K562 (cell line): Measurements from ENCODE around the gene RBM4B. TPM values are rescaled to one million over a fixed set of nuclear protein-coding genes. Genes with fewer than 3 reads are reported as not detected.

ENCODE experiments used
- CCNT2 ChIP-seq: IDR thresholded peaks from 2 replicates; pipeline ENCODE4 v1.6.1; 2011; ENCODE audit warnings: borderline replicate concordance, low read depth, mild to moderate bottlenecking, moderate library complexity, mixed read lengths, low read length; ENCODE audit not compliant: insufficient read length; ENCODE audit errors: extremely low read depth
- CHD2 ChIP-seq: IDR thresholded peaks from 2 replicates; pipeline ENCODE4 v1.6.1; 2011; ENCODE audit warnings: low read depth, low read length
- DPF2 ChIP-seq: fragments of 450-650 bp; IDR thresholded peaks from 2 replicates; pipeline ENCODE4 v1.6.1; 2016
- GTF2E2 ChIP-seq: fragments of 200-800 bp; sonication (Bioruptor generic); IDR thresholded peaks from 2 replicates; pipeline ENCODE4 v1.6.1; 2016; ENCODE audit warnings: missing genetic modification characterization, missing compliant biosample characterization
- JUND ChIP-seq, 2 experiments: IDR thresholded peaks; 2 replicates in 1 of 2; 3 replicates in 1 of 2; pipeline ENCODE4 v1.6.1; 2011; ENCODE audit warnings: borderline replicate concordance in 2 of 2, low read depth in 2 of 2, low read length in 2 of 2, improper control_type of control experiment in 1 of 2, missing biosample characterization in 1 of 2, missing genetic modification characterization in 1 of 2, missing genetic modification reagents in 1 of 2
- KDM2B ChIP-seq: fragments of 250-450 bp; sonication (Bioruptor Pico); IDR thresholded peaks from 2 replicates; pipeline ENCODE4 v1.8.0; 2021; ENCODE audit warnings: mild to moderate bottlenecking, moderate library complexity
- NFRKB ChIP-seq: fragments of 450-650 bp; IDR thresholded peaks from 2 replicates; pipeline ENCODE4 v1.6.1; 2016; ENCODE audit warnings: low read depth
- NRF1 ChIP-seq, 2 experiments: fragments of 450-650 bp; IDR thresholded peaks in 1 of 2; conservative IDR thresholded peaks in 1 of 2; 2 replicates each; pipeline ENCODE4 v1.6.1; 2014; ENCODE audit warnings: mild to moderate bottlenecking in 2 of 2
- RAD21 ChIP-seq, 2 experiments: fragments of 250-450 bp in 1 of 2; fragments of 450-650 bp in 1 of 2; sonication (Bioruptor Pico) in 1 of 2; formaldehyde crosslinking in 1 of 2; IDR thresholded peaks in 1 of 2; conservative IDR thresholded peaks in 1 of 2; 2 replicates each; pipeline versions ENCODE4 v1.4.0 to v1.8.0; 2020 to 2022; ENCODE audit warnings: mild to moderate bottlenecking in 2 of 2, moderate library complexity in 1 of 2
- RHOXF2B ChIP-seq: fragments of 250-450 bp; sonication (Bioruptor Pico); conservative IDR thresholded peaks from 2 replicates; pipeline ENCODE4 v1.5.1; 2021
- SMARCA4 ChIP-seq: fragments of 450-650 bp; IDR thresholded peaks from 2 replicates; pipeline ENCODE4 v1.6.1; 2016
- TCF7 ChIP-seq: sonication (generic); IDR thresholded peaks from 2 replicates; pipeline ENCODE4 v1.6.1; 2016; ENCODE audit warnings: antibody characterized with exemption, borderline replicate concordance
- THAP12 ChIP-seq: fragments of 250-450 bp; sonication (Bioruptor Pico); IDR thresholded peaks from 2 replicates; pipeline ENCODE4 v1.9.0; 2021; ENCODE audit warnings: mild to moderate bottlenecking, inconsistent platforms
- ZC3H8 ChIP-seq: fragments of 450-650 bp; IDR thresholded peaks from 2 replicates; pipeline ENCODE4 v1.6.1; 2017
- ZNF146 ChIP-seq: IDR thresholded peaks from one replicate; pipeline ENCODE4 v1.6.1; 2018; ENCODE audit warnings: missing compliant biosample characterization; ENCODE audit not compliant: unreplicated experiment
- ZNF518B ChIP-seq: fragments of 250-450 bp; sonication (Bioruptor Pico); IDR thresholded peaks from 2 replicates; pipeline ENCODE4 v1.5.0; 2021; ENCODE audit warnings: mild to moderate bottlenecking, moderate library complexity
- polyA plus RNA-seq, 8 experiments: library from polyadenylated mRNA; depleted of rRNA in 4 of 8; stranded (reverse) in 5 of 8; unstranded in 3 of 8; fragments of >200 nt; fragmentation: Nextera tagmentation in 2 of 8; fragmentation: Illumina TruSeq in 1 of 8; extraction: Ambion mirVana in 2 of 8; extraction: Trizol in 1 of 8; gene quantifications; 2 replicates each; pipeline versions ENCODE4 v1.2.1 to v1.2.3, GENCODE V29; 2011 to 2014; ENCODE audit warnings: inconsistent platforms in 1 of 8, missing spikeins in 1 of 8
- total RNA-seq, 7 experiments: library from RNA; depleted of rRNA in 6 of 7; stranded (reverse); fragments of >200 nt in 6 of 7; fragmentation: Illumina TruSeq in 2 of 7; extraction: Trizol in 2 of 7; gene quantifications; 2 replicates each; pipeline versions ENCODE4 v1.2.1 to v1.2.3, GENCODE V29; 2011 to 2021; ENCODE audit warnings: low replicate concordance in 1 of 7
- TF ChIP-seq, protein P1 (sequence below): fragments of 200-800 bp; sonication (Bioruptor generic); IDR thresholded peaks from 2 replicates; pipeline ENCODE4 v1.6.1; 2017; ENCODE audit warnings: missing genetic modification characterization, missing compliant biosample characterization
- TF ChIP-seq, protein P2 (sequence below): sonication (generic); formaldehyde crosslinking; IDR thresholded peaks from 2 replicates; pipeline ENCODE4 v1.8.0; 2022; ENCODE audit warnings: mild to moderate bottlenecking, low read depth, missing genetic modification reagents

The RBM4B gene
- total and polyA plus RNA-seq, 9 of the 15 experiments (the other 6 are each of a cell fraction or from before 2014, with no cell fraction given): 14.6 to 39.9 (median 23.3) TPM

DNA sequence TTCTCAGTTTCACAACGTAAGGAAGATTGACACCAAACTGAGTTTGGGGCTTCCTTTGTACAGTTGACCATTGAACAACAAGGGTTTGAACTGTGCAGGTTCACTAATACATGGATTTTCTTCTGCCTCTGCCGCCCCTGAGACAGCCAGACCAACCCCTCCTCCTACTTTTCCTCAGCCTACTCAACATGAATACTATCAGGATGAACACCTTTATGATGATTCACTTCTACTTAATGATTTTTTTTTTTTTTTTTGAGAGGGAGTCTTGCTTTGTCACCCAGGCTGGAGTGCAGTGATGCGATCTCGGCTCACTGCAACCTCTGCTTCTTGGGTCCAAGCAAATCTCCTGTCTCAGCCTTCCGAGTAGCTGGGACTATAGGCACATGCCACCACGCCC is 24.6 kb downstream of the RBM4B start (continued):
- TF ChIP-seq ZNF518B (CRISPR knock-in tag) (no peak), KDM2B (CRISPR knock-in tag) (no peak), RHOXF2B (CRISPR knock-in tag) (no peak), CCNT2 (no peak), SMARCA4 (peak; percentile 82), DPF2 (peak; percentile 86), RAD21 (CRISPR knock-in tag; conservative IDR thresholded peaks at IDR 0.05 in 1 of 2, IDR thresholded peaks at IDR 0.05 in 1 of 2) (no peak), GTF2E2 (no peak), NRF1 (conservative IDR thresholded peaks at IDR 0.05 in 1 of 2, IDR thresholded peaks at IDR 0.05 in 1 of 2) (no peak), JUND (IDR thresholded peaks at IDR 0.05; ENCODE audit: borderline replicate concordance, low read depth, low read length) (no peak), JUND (tag; IDR thresholded peaks at IDR 0.05; ENCODE audit: borderline replicate concordance, low read depth, low read length) (peak; percentile 23; the same call in 1 of the 3 replicates), CHD2 (no peak), TCF7 (no peak), NFRKB (no peak), ZC3H8 (no peak), THAP12 (no peak), ZNF146 (CRISPR knock-in tag) (no peak)
- TF ChIP-seq, protein P1, sequence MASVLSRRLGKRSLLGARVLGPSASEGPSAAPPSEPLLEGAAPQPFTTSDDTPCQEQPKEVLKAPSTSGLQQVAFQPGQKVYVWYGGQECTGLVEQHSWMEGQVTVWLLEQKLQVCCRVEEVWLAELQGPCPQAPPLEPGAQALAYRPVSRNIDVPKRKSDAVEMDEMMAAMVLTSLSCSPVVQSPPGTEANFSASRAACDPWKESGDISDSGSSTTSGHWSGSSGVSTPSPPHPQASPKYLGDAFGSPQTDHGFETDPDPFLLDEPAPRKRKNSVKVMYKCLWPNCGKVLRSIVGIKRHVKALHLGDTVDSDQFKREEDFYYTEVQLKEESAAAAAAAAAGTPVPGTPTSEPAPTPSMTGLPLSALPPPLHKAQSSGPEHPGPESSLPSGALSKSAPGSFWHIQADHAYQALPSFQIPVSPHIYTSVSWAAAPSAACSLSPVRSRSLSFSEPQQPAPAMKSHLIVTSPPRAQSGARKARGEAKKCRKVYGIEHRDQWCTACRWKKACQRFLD (CRISPR knock-in tag): no peak
- TF ChIP-seq, protein P2, sequence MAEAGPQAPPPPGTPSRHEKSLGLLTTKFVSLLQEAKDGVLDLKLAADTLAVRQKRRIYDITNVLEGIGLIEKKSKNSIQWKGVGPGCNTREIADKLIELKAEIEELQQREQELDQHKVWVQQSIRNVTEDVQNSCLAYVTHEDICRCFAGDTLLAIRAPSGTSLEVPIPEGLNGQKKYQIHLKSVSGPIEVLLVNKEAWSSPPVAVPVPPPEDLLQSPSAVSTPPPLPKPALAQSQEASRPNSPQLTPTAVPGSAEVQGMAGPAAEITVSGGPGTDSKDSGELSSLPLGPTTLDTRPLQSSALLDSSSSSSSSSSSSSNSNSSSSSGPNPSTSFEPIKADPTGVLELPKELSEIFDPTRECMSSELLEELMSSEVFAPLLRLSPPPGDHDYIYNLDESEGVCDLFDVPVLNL: no peak
